NCI-H510A (cell line): Measurements from ENCODE around the gene LRP6.
"Not testable (repeated sequence)": the region's sequence is repeated elsewhere in the genome, so short reads cannot be mapped to it uniquely, and the experiment has no call there.

Source experiments
- DNase-seq: peaks from one replicate; lab custom pipeline; 2025; lab: John Stamatoyannopoulos, UW

Gene LRP6

GRCh38 chr12:12265571-12266388, 1.1 kb downstream of the LRP6 start:
- no peak for DNase-seq

GRCh38 chr12:12265035-12265434, 1.8 kb downstream of the LRP6 start:
- DNase-seq: no peak

- DNase-seq: no peak
Observed at GRCh38 chr12:12263909-12264308, 2.9 kb downstream of the LRP6 start.

- not testable (repeated sequence) for DNase-seq
Observed at GRCh38 chr12:12256291-12256757, 10.5 kb downstream of the LRP6 start.

- DNase-seq: no peak
Observed at GRCh38 chr12:12254553-12254952, 12.3 kb downstream of the LRP6 start.

GRCh38 chr12:12249216-12250050, 17.4 kb downstream of the LRP6 start:
- no peak for DNase-seq

- no peak for DNase-seq
Observed at GRCh38 chr12:12247584-12247983, 19.3 kb downstream of the LRP6 start.

- DNase-seq: no peak
Observed at GRCh38 chr12:12244341-12244740, 22.5 kb downstream of the LRP6 start.

- no peak for DNase-seq
Observed at GRCh38 chr12:12240662-12241340, 26.0 kb downstream of the LRP6 start.

GRCh38 chr12:12239127-12239526, 27.7 kb downstream of the LRP6 start:
- no peak for DNase-seq

- no peak for DNase-seq
Observed at GRCh38 chr12:12238605-12239004, 28.2 kb downstream of the LRP6 start.

- no peak for DNase-seq
Observed at GRCh38 chr12:12236896-12237295, 29.9 kb downstream of the LRP6 start.

- DNase-seq: no peak
Observed at GRCh38 chr12:12230275-12230674, 36.6 kb downstream of the LRP6 start.

- no peak for DNase-seq
Observed at GRCh38 chr12:12229556-12230092, 37.2 kb downstream of the LRP6 start.

GRCh38 chr12:12228402-12228801, 38.4 kb downstream of the LRP6 start:
- no peak for DNase-seq

GRCh38 chr12:12226187-12226586, 40.7 kb downstream of the LRP6 start:
- DNase-seq: no peak

- DNase-seq: no peak
Observed at GRCh38 chr12:12224240-12224940, 42.5 kb downstream of the LRP6 start.

GRCh38 chr12:12221560-12221959, 45.3 kb downstream of the LRP6 start:
- no peak for DNase-seq

GRCh38 chr12:12219664-12220063, 47.2 kb downstream of the LRP6 start:
- DNase-seq: no peak

GRCh38 chr12:12217018-12217359, 49.9 kb downstream of the LRP6 start:
- no peak for DNase-seq

- no peak for DNase-seq
Observed at GRCh38 chr12:12216349-12217017, 50.4 kb downstream of the LRP6 start.
